AG09319 (cell line): Measurements from ENCODE around the gene GIGYF2.

Source experiments
- DNase-seq: peaks from one replicate; pipeline ENCODE4 v3.0.0-alpha.2; 2010; ENCODE audit warnings: low read depth; ENCODE audit errors: extremely low read depth
- TF ChIP-seq, protein P1 (sequence below): IDR thresholded peaks from 2 replicates; pipeline ENCODE4 v1.5.1; 2011; ENCODE audit warnings: low read depth, mild to moderate bottlenecking, inconsistent platforms, low read length, moderate library complexity

The GIGYF2 gene

DNA sequence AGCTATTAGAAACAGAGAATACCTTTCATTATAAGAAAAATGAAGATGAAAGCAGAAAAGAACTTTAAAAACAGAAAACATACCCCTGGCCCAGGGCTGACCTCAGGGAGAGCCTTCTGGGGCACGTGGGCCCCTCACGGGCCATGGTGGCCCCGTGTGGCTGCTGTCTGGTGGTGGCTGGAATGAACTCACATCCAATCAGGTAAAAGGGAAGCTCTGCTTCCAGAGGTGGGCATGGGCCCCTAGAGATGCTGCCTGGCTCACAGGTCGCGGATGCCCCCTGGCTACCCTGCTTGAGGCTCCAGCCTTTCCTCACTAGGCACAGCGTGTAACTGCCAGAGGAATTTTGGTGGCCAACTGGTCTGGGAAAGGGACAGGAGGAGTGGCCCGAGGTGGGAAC lies 189.5 kb downstream of the GIGYF2 start:
- DNase-seq, result no peak
- TF ChIP-seq, protein P1, sequence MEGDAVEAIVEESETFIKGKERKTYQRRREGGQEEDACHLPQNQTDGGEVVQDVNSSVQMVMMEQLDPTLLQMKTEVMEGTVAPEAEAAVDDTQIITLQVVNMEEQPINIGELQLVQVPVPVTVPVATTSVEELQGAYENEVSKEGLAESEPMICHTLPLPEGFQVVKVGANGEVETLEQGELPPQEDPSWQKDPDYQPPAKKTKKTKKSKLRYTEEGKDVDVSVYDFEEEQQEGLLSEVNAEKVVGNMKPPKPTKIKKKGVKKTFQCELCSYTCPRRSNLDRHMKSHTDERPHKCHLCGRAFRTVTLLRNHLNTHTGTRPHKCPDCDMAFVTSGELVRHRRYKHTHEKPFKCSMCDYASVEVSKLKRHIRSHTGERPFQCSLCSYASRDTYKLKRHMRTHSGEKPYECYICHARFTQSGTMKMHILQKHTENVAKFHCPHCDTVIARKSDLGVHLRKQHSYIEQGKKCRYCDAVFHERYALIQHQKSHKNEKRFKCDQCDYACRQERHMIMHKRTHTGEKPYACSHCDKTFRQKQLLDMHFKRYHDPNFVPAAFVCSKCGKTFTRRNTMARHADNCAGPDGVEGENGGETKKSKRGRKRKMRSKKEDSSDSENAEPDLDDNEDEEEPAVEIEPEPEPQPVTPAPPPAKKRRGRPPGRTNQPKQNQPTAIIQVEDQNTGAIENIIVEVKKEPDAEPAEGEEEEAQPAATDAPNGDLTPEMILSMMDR, result no peak

DNA sequence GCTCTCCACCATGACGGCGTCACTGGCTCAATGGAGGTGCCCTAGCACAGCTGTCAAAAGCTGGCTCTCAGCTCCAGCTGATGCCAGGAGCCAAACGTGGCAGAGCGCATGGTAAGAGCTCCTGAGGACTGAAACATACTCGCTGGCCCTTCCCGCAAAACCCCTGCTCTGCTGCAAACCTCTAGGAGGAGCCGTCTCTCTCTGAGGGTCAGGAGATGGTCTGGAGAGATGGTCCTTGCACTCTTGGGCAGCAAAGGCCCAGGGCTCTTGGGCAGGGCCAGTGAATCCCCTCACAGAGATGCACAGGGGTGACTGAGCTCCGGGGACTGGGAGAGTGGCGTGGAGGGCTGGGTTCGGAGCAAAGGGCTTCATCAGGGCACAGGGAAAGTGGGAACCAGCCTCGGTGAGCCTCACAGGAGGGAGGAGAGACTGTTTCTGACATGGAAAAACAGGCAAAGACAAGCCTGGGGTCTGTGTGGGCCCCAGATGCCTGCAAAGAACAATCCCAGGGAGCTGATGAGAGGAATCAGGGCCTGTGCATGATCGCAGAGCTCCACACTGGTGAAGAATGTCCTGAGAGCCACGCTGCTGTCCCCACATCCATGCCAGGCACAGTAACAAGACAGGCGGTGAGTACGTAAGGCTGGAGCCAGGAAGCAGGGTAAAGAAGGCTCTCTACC lies 190.2 kb downstream of the GIGYF2 start:
- DNase-seq, result no peak
- TF ChIP-seq, protein P1, result peak; percentile 6

DNA sequence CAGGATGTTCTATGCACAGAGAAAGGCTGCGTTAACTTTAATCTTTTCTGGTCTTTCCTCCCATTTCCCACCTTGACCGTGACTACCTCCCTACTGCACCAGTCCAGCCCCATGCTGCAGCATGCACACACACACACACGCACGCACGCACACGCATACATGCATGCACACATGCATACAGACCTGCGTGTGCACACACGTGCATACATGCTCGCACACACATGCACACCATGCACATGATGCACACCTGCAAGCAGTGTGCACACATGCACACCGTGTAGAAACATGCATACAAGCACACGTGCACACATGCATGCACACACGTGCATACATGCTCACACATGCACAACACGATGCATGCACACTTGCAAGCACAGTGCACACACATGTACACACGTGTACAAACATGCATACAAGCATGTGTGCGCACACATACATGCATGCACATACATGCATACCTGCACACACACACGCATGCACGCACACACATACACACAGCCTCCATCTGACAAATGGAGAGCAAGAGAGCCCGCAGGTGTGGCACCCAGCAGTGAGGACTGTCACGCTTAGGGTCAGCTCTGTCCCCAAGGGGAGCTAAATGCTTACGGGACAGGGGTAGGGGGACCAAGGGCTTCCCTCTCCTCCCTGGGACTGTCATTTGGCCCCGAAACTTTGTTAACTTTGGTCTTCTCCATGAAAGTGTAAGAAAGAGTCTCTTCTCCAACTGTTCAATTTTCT lies 191.1 kb downstream of the GIGYF2 start:
- TF ChIP-seq, protein P1, result no peak
- no peak for DNase-seq

DNA sequence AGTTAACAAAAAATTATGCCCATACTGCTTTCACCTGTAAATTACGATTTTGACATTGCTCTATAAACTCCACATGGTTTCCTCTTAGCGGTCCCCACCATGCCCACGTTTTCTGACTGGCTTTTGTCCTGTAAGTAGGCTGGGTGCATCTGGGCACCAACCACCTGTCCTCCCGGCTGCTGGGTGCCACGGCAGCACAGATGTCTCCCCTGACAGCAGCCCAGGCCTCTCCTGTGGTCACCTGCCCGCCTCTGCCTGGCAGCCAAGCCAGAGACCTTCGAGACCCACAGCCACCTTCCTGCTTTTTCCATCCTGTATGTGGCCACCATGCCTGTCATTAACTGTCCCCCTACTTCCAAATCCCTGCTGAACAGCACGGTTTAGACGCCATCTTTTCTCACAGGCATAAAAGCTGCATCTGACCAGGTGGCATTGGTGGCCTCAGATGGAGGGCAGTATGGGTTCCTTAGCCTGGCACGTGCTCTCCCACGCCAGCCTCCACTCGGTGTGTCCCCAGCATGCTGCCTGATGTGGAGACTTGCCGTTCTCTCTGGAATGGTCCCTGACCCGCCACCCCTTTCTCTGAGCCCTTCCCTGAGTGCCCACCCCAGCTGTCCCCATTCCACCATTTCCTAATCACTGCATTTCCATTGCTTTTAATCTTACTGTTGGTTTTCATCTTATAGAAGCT lies 191.9 kb downstream of the GIGYF2 start:
- DNase-seq, result no peak

DNA sequence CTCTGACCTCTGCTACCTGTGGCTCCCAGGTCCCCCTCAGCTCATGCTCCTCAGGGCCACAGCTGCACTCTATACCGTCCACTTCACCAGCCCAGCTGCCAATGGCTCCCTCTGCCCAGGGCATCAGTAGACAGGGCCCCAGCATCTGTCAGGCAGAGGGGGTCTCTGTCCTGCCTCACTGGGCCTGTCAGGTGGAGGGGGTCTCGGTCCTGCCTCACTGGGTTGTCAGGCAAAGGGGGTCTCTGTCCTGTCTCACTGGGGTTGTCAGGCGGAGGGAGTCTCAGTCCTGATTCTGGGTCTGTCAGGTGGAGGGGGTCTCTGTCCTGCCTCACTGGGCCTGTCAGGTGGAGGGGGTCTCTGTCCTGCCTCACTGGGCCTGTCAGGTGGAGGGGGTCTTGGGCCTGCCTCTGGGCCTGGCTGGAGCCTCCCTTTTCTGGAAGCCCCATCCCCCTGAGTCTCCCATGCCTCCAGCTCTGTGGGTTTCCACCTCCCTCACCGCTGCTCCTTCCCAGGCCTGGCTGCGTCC lies 192.8 kb downstream of the GIGYF2 start:
- DNase-seq, result no peak
- TF ChIP-seq, protein P1, result no peak

More for the DNA sequence above, 191.9 kb downstream of the GIGYF2 start:
- TF ChIP-seq, protein P1, result no peak

DNA sequence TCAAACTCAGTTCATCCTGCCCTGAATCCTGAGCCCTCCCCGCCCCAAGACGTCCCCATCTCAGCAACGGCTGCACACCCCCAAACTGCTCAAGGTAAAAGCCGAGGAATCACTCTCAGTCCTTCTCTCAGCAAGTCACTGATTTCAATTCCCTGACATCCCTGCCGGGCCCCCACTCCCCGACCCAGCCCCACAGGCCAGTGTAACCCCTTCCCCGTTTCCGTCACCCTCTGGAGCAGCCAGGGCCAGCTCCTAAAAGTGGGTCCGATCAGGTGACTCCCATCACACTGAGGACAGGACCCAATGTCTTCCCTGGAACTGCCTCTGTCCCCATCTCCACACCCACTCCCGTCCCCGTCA lies 193.4 kb downstream of the GIGYF2 start:
- DNase-seq, result no peak
- TF ChIP-seq, protein P1, result no peak
